Measurements from ENCODE around the gene BCL2L13. TPM values are rescaled to one million over a fixed set of nuclear protein-coding genes. Genes with fewer than 3 reads are reported as not detected.
A peak's percentile ranks its signal among the peaks of the same experiment; 100 is the strongest.
"Not testable (repeated sequence)": the region's sequence is repeated elsewhere in the genome, so short reads cannot be mapped to it uniquely, and the experiment has no call there.

BCL2L13 gene
- total RNA-seq, 2 experiments from 2014 or later: 32.2 to 32.6 TPM

- Mint-ChIP-seq H3K9me3 (no peaks in the 10 kb centered on the region), H3K4me1 (ENCODE audit: low read depth) (peaks cover 6% of the 10 kb centered on the region), H3K27me3 (ENCODE audit: low read depth) (no peaks in the 10 kb centered on the region), H3K36me3 (ENCODE audit: low read depth) (peaks cover 3% of the 10 kb centered on the region), H3K27ac (no peak overlapping the region), H3K4me3 (no peak overlapping the region)
- intact Hi-C loops (cut with micrococcal nuclease): loop anchor here (2.0 kb wide), 1 partner anchor 30 kb away; no protein-coding TSS in a partner anchor
- CTCF ChIA-PET: interaction anchor here (1.0 to 1.7 kb wide), 3 partner anchors 30 to 322 kb away, joined by 3 to 10 read pairs (median 5); no protein-coding TSS in a partner anchor
- peak; percentile 56 for DNase-seq
Measured at GRCh38 chr22:17754233-17754925, 115.8 kb downstream of the BCL2L13 start.

GRCh38 chr22:17761138-17761488 lies 122.6 kb downstream of the BCL2L13 start:
- H3K36me3 Mint-ChIP-seq (ENCODE audit: low read depth): peaks cover 3% of the 10 kb centered on the region
- H3K27ac Mint-ChIP-seq: no peak overlapping the region
- peaks cover 34% of the 10 kb centered on the region for H3K4me1 Mint-ChIP-seq (ENCODE audit: low read depth)
- H3K4me3 Mint-ChIP-seq: no peak overlapping the region
- no peaks in the 10 kb centered on the region for H3K9me3 Mint-ChIP-seq
- CTCF ChIA-PET: no interaction called here
- intact Hi-C loops (cut with micrococcal nuclease): no loop called here
- no peak for DNase-seq
- H3K27me3 Mint-ChIP-seq (ENCODE audit: low read depth): no peaks in the 10 kb centered on the region

- H3K27me3 Mint-ChIP-seq (ENCODE audit: low read depth); DNase-seq; intact Hi-C loops (cut with micrococcal nuclease); H3K36me3 Mint-ChIP-seq (ENCODE audit: low read depth); H3K27ac Mint-ChIP-seq; H3K9me3 Mint-ChIP-seq; CTCF ChIA-PET; H3K4me3 Mint-ChIP-seq: not testable (repeated sequence)
- peaks cover 46% of the 10 kb centered on the region for H3K4me1 Mint-ChIP-seq (ENCODE audit: low read depth)
Measured at GRCh38 chr22:17763442-17763841, 124.9 kb downstream of the BCL2L13 start.

GRCh38 chr22:17764036-17764435 lies 125.5 kb downstream of the BCL2L13 start:
- intact Hi-C loops (cut with micrococcal nuclease): no loop called here
- no peak for DNase-seq
- no peak overlapping the region for H3K4me3 Mint-ChIP-seq
- H3K27me3 Mint-ChIP-seq (ENCODE audit: low read depth): no peaks in the 10 kb centered on the region
- CTCF ChIA-PET: interaction anchor here (0.6 to 2.6 kb wide), 3 partner anchors 9 to 307 kb away, joined by 4 to 10 read pairs (median 5); no protein-coding TSS in a partner anchor
- H3K4me1 Mint-ChIP-seq (ENCODE audit: low read depth): peaks cover 46% of the 10 kb centered on the region
- H3K36me3 Mint-ChIP-seq (ENCODE audit: low read depth): no peaks in the 10 kb centered on the region
- H3K9me3 Mint-ChIP-seq: no peaks in the 10 kb centered on the region
- H3K27ac Mint-ChIP-seq: no peak overlapping the region

DNA sequence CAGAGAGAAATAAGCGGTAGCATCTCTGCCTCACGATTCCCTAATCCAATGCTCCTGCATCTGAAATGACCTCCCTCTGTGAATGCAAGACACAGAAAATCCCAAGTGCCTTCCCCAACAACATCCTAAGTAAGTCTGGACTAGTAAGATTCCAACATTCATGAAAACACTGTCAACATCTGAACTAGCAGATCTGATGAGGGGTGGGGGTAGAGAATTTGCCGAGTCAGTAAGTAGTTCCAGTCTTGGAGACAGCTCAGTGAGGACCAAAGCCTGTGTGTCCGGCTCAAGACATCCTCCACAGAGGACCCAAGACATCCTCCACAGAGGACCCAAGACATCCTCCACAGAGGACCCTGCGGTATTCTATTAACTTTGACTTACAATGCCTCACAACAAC lies 126.3 kb downstream of the BCL2L13 start:
- not testable (repeated sequence) for H3K27ac Mint-ChIP-seq; H3K9me3 Mint-ChIP-seq; H3K36me3 Mint-ChIP-seq (ENCODE audit: low read depth); H3K4me3 Mint-ChIP-seq; DNase-seq; H3K27me3 Mint-ChIP-seq (ENCODE audit: low read depth)
- intact Hi-C loops (cut with micrococcal nuclease): loop anchor here (5.0 kb wide), 1 partner anchor 58 kb away; no protein-coding TSS in a partner anchor
- H3K4me1 Mint-ChIP-seq (ENCODE audit: low read depth): peaks cover 48% of the 10 kb centered on the region
- CTCF ChIA-PET: interaction anchor here (0.6 to 3.7 kb wide), 5 partner anchors 9 to 307 kb away, joined by 4 to 18 read pairs (median 5); no protein-coding TSS in a partner anchor

DNA sequence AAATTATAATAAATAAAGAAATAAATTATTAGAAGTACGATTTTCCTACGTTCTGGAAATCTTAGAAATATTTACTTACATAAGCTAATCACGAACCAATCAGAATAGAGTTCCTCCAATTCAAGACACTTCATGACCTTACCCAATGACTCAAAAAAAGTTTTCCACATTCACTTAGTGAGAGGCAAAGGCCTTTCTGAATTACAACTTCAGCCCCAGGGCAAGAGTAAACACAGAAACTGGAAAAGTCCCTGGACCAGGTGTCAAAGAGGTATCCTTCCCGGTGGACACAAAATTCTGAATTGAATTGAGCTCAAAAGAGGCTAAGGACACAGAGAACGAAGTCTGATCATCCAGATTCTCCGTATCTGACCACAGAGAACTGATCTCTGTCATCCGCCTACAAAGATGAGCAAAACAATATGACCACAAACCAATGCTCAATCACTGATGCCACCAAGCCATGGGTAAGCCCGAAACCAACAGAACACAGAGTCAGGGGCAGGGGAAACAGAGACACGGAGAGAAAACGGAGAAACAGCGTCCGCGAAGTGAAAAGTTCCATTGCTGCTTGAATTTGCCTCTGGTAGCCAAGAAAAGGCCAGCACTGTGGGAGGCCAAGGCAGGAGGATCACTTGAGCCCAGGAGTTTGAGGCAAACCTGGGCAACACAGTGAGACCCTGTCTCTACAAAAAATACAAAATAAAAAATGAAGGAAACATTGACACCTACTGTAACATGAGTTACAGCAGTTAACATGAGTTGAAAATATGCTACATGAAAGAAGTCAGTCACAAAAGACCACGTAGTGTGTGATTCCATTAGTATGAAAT lies 128.9 kb downstream of the BCL2L13 start:
- Mint-ChIP-seq H3K4me1 (ENCODE audit: low read depth) (peaks cover 58% of the 10 kb centered on the region), H3K27me3 (ENCODE audit: low read depth) (no peaks in the 10 kb centered on the region), H3K36me3 (ENCODE audit: low read depth) (no peaks in the 10 kb centered on the region), H3K27ac (no peak overlapping the region), H3K9me3 (no peaks in the 10 kb centered on the region), H3K4me3 (peak overlapping the region; percentile 11)
- intact Hi-C loops (cut with micrococcal nuclease): loop anchor here (1.0 to 5.0 kb wide), 3 partner anchors 10 to 60 kb away; no protein-coding TSS in a partner anchor
- CTCF ChIA-PET: interaction anchor here (0.6 to 3.7 kb wide), 4 partner anchors 18 to 128 kb away, joined by 3 to 18 read pairs (median 4); no protein-coding TSS in a partner anchor
- peak; percentile 73 for DNase-seq

GRCh38 chr22:17769013-17769715 lies 130.6 kb downstream of the BCL2L13 start:
- Mint-ChIP-seq H3K36me3 (ENCODE audit: low read depth) (no peaks in the 10 kb centered on the region), H3K4me3 (no peak overlapping the region), H3K27ac (no peak overlapping the region), H3K4me1 (ENCODE audit: low read depth) (peaks cover 66% of the 10 kb centered on the region), H3K9me3 (no peaks in the 10 kb centered on the region), H3K27me3 (ENCODE audit: low read depth) (no peaks in the 10 kb centered on the region)
- intact Hi-C loops (cut with micrococcal nuclease): loop anchor here (5.0 kb wide), 1 partner anchor 62 kb away; no protein-coding TSS in a partner anchor
- no peak for DNase-seq
- CTCF ChIA-PET: interaction anchor here (0.7 to 2.2 kb wide), 3 partner anchors 11 to 28 kb away, joined by 3 to 6 read pairs (median 5); no protein-coding TSS in a partner anchor

GRCh38 chr22:17769716-17770082 lies 131.1 kb downstream of the BCL2L13 start:
- CTCF ChIA-PET: interaction anchor here (0.7 to 1.3 kb wide), 4 partner anchors 10 to 27 kb away, joined by 3 to 5 read pairs (median 3); no protein-coding TSS in a partner anchor
- Mint-ChIP-seq H3K36me3 (ENCODE audit: low read depth) (no peaks in the 10 kb centered on the region), H3K27me3 (ENCODE audit: low read depth) (no peaks in the 10 kb centered on the region), H3K4me1 (ENCODE audit: low read depth) (peaks cover 61% of the 10 kb centered on the region), H3K27ac (no peak overlapping the region), H3K9me3 (no peaks in the 10 kb centered on the region), H3K4me3 (no peak overlapping the region)
- no peak for DNase-seq
- intact Hi-C loops (cut with micrococcal nuclease): loop anchor here (5.0 kb wide), 2 partner anchors 62 to 682 kb away; no protein-coding TSS in a partner anchor

GRCh38 chr22:17770180-17771077 lies 131.9 kb downstream of the BCL2L13 start:
- no peaks in the 10 kb centered on the region for H3K9me3 Mint-ChIP-seq
- no peak overlapping the region for H3K4me3 Mint-ChIP-seq
- intact Hi-C loops (cut with micrococcal nuclease): loop anchor here (5.0 kb wide), 1 partner anchor 683 kb away; no protein-coding TSS in a partner anchor
- peak; percentile 32 for DNase-seq
- CTCF ChIA-PET: interaction anchor here (0.7 to 1.3 kb wide), 4 partner anchors 10 to 28 kb away, joined by 3 to 5 read pairs (median 3); no protein-coding TSS in a partner anchor
- H3K27me3 Mint-ChIP-seq (ENCODE audit: low read depth): no peaks in the 10 kb centered on the region
- no peaks in the 10 kb centered on the region for H3K36me3 Mint-ChIP-seq (ENCODE audit: low read depth)
- no peak overlapping the region for H3K27ac Mint-ChIP-seq
- H3K4me1 Mint-ChIP-seq (ENCODE audit: low read depth): peaks cover 61% of the 10 kb centered on the region

GRCh38 chr22:17772249-17772957 lies 133.8 kb downstream of the BCL2L13 start:
- Mint-ChIP-seq H3K36me3 (ENCODE audit: low read depth) (no peaks in the 10 kb centered on the region), H3K4me1 (ENCODE audit: low read depth) (peaks cover 77% of the 10 kb centered on the region), H3K9me3 (no peaks in the 10 kb centered on the region), H3K4me3 (peak overlapping the region; percentile 82), H3K27me3 (ENCODE audit: low read depth) (no peaks in the 10 kb centered on the region), H3K27ac (no peak overlapping the region)
- intact Hi-C loops (cut with micrococcal nuclease): loop anchor here (5.0 kb wide), 1 partner anchor 685 kb away; no protein-coding TSS in a partner anchor
- DNase-seq: no peak
- CTCF ChIA-PET: interaction anchor here (1.6 to 3.0 kb wide), 5 partner anchors 9 to 303 kb away, joined by 3 to 15 read pairs (median 7); no protein-coding TSS in a partner anchor
